HUES64 (cell line): ENCODE data around the gene CCDC60.

Experiments used
- H3K27ac ChIP-seq: 2 replicates; pipeline ENCODE4 v1.7.0; 2013; ENCODE audit warnings: low read depth, low read length, inconsistent platforms
- H3K27me3 ChIP-seq: 2 replicates; pipeline ENCODE4 v1.6.1; 2013; ENCODE audit warnings: mild to moderate bottlenecking, low read length; ENCODE audit not compliant: insufficient read depth
- H3K36me3 ChIP-seq: 2 replicates; pipeline ENCODE4 v1.6.1; 2013; ENCODE audit warnings: mild to moderate bottlenecking, low read length; ENCODE audit not compliant: insufficient read depth
- H3K4me1 ChIP-seq: 2 replicates; pipeline ENCODE4 v1.6.1; 2013; ENCODE audit warnings: mild to moderate bottlenecking, low read length, moderate library complexity; ENCODE audit not compliant: insufficient read depth
- H3K4me3 ChIP-seq: 2 replicates; pipeline ENCODE4 v1.5.1; 2013; ENCODE audit warnings: mild to moderate bottlenecking, low read length, moderate library complexity
- H3K9ac ChIP-seq: 2 replicates; pipeline ENCODE4 v1.6.1; 2013; ENCODE audit warnings: mild to moderate bottlenecking, low read depth, low read length
- H3K9me3 ChIP-seq: 2 replicates; pipeline ENCODE4 v1.6.1; 2013; ENCODE audit warnings: low read depth, low read length; ENCODE audit not compliant: insufficient read depth
- WGBS: fragments of 150-250, 120-280 bp; methylation state at CpG from one replicate; pipeline ENCODE4 v1.1.7; 2013; ENCODE audit warnings: missing lambda C conversion rate; 5-methylcytosine and 5-hydroxymethylcytosine counted together

CCDC60 gene

GRCh38 chr12:119528241-119528640 lies 193.7 kb downstream of the CCDC60 start:
- 0 out of 2 replicates have a peak, but pooled peaks cover 3% of the 10 kb centered on the region for H3K27me3 ChIP-seq
- no peak overlapping the region for H3K4me3 ChIP-seq
- H3K9ac ChIP-seq: no peak overlapping the region
- WGBS: no CpG with 5 or more reads among the region's 1 CpG
- no peak overlapping the region for H3K27ac ChIP-seq
- H3K4me1 ChIP-seq: no peaks in the 10 kb centered on the region
- no peaks in the 10 kb centered on the region for H3K9me3 ChIP-seq
- no peaks in the 10 kb centered on the region for H3K36me3 ChIP-seq

GRCh38 chr12:119540476-119540875 lies 205.9 kb downstream of the CCDC60 start:
- 84% methylated on average over 3 of the region's 3 CpGs for WGBS
- no peak overlapping the region for H3K27ac ChIP-seq
- H3K9ac ChIP-seq: no peak overlapping the region
- no peaks in the 10 kb centered on the region for H3K27me3 ChIP-seq
- H3K9me3 ChIP-seq: no peaks in the 10 kb centered on the region
- H3K4me1 ChIP-seq: no peaks in the 10 kb centered on the region
- H3K4me3 ChIP-seq: no peak overlapping the region
- H3K36me3 ChIP-seq: no peaks in the 10 kb centered on the region

- Histone ChIP-seq H3K27me3 (no peaks in the 10 kb centered on the region), H3K36me3 (no peaks in the 10 kb centered on the region), H3K4me3 (no peak overlapping the region), H3K4me1 (no peaks in the 10 kb centered on the region), H3K27ac (no peak overlapping the region), H3K9ac (no peak overlapping the region), H3K9me3 (no peaks in the 10 kb centered on the region)
- 44% methylated on average over 7 of the region's 9 CpGs for WGBS
Measured at GRCh38 chr12:119544765-119545625, 210.5 kb downstream of the CCDC60 start.

- Histone ChIP-seq H3K27ac (no peak overlapping the region), H3K9me3 (no peaks in the 10 kb centered on the region), H3K36me3 (no peaks in the 10 kb centered on the region), H3K9ac (no peak overlapping the region), H3K27me3 (no peaks in the 10 kb centered on the region), H3K4me3 (no peak overlapping the region), H3K4me1 (no peaks in the 10 kb centered on the region)
Measured at GRCh38 chr12:119546340-119546739, 211.8 kb downstream of the CCDC60 start.

- Histone ChIP-seq H3K4me1 (no peaks in the 10 kb centered on the region), H3K4me3 (no peak overlapping the region), H3K27ac (no peak overlapping the region), H3K27me3 (no peaks in the 10 kb centered on the region), H3K36me3 (no peaks in the 10 kb centered on the region), H3K9me3 (no peaks in the 10 kb centered on the region), H3K9ac (no peak overlapping the region)
- WGBS: no CpG with 5 or more reads among the region's 1 CpG
Measured at GRCh38 chr12:119547001-119547400, 212.5 kb downstream of the CCDC60 start.

- no peak overlapping the region for H3K27ac ChIP-seq
- no peaks in the 10 kb centered on the region for H3K4me1 ChIP-seq
- WGBS: 74% methylated on average over 1 of the region's 1 CpG
- H3K4me3 ChIP-seq: no peak overlapping the region
- no peaks in the 10 kb centered on the region for H3K9me3 ChIP-seq
- no peaks in the 10 kb centered on the region for H3K27me3 ChIP-seq
- H3K9ac ChIP-seq: no peak overlapping the region
- H3K36me3 ChIP-seq: no peaks in the 10 kb centered on the region
Measured at GRCh38 chr12:119556854-119557253, 222.3 kb downstream of the CCDC60 start.

- H3K9ac ChIP-seq: no peak overlapping the region
- H3K4me3 ChIP-seq: no peak overlapping the region
- H3K27me3 ChIP-seq: no peaks in the 10 kb centered on the region
- H3K9me3 ChIP-seq: no peaks in the 10 kb centered on the region
- H3K4me1 ChIP-seq: no peaks in the 10 kb centered on the region
- no peaks in the 10 kb centered on the region for H3K36me3 ChIP-seq
- no peak overlapping the region for H3K27ac ChIP-seq
- 95% methylated on average over 3 of the region's 3 CpGs for WGBS
Measured at GRCh38 chr12:119565404-119565803, 230.9 kb downstream of the CCDC60 start.

- Histone ChIP-seq H3K9me3 (no peaks in the 10 kb centered on the region), H3K4me3 (no peak overlapping the region), H3K27me3 (no peaks in the 10 kb centered on the region), H3K27ac (no peak overlapping the region), H3K4me1 (no peaks in the 10 kb centered on the region), H3K9ac (no peak overlapping the region), H3K36me3 (no peaks in the 10 kb centered on the region)
- 73% methylated on average over 6 of the region's 6 CpGs for WGBS
Measured at GRCh38 chr12:119570771-119571170, 236.2 kb downstream of the CCDC60 start.

- H3K36me3 ChIP-seq: no peaks in the 10 kb centered on the region
Measured at GRCh38 chr12:119573086-119573485, 238.6 kb downstream of the CCDC60 start.

GRCh38 chr12:119574255-119574654 lies 239.7 kb downstream of the CCDC60 start:
- H3K9me3 ChIP-seq: no peaks in the 10 kb centered on the region
- no peaks in the 10 kb centered on the region for H3K27me3 ChIP-seq
- H3K4me3 ChIP-seq: no peak overlapping the region
- 95% methylated on average over 1 of the region's 1 CpG for WGBS
- H3K4me1 ChIP-seq: no peaks in the 10 kb centered on the region
- H3K36me3 ChIP-seq: no peaks in the 10 kb centered on the region
- no peak overlapping the region for H3K9ac ChIP-seq
- no peak overlapping the region for H3K27ac ChIP-seq

More at GRCh38 chr12:119573086-119573485, 238.6 kb downstream of the CCDC60 start:
- Histone ChIP-seq H3K27me3 (no peaks in the 10 kb centered on the region), H3K9ac (no peak overlapping the region), H3K4me3 (no peak overlapping the region), H3K9me3 (no peaks in the 10 kb centered on the region), H3K4me1 (no peaks in the 10 kb centered on the region), H3K27ac (no peak overlapping the region)
- WGBS: 100% methylated on average over 1 of the region's 1 CpG

GRCh38 chr12:119576118-119576810 lies 241.7 kb downstream of the CCDC60 start:
- Histone ChIP-seq H3K9ac (no peak overlapping the region), H3K9me3 (no peaks in the 10 kb centered on the region), H3K4me1 (no peaks in the 10 kb centered on the region), H3K36me3 (no peaks in the 10 kb centered on the region), H3K27ac (no peak overlapping the region), H3K27me3 (no peaks in the 10 kb centered on the region), H3K4me3 (no peak overlapping the region)
- 83% methylated on average over 8 of the region's 8 CpGs for WGBS
